Hepatocyte (in vitro differentiated cells): ENCODE measurements around the gene OTOG. TPM values are rescaled to one million over a fixed set of nuclear protein-coding genes. Genes with fewer than 3 reads are reported as not detected.
A peak's percentile ranks its signal among the peaks of the same experiment; 100 is the strongest.

ENCODE experiments used
- DNase-seq: peaks from one replicate; pipeline ENCODE4 v3.0.0-alpha.2; 2016; ENCODE audit warnings: low spot score
- H2AFZ ChIP-seq: fragments of 200-600 bp; sonication (generic); 2 replicates; pipeline ENCODE4 v1.6.0; 2016; ENCODE audit warnings: antibody characterized with exemption, mild to moderate bottlenecking
- H3K27ac ChIP-seq: fragments of 200-600 bp; sonication (generic); 2 replicates; pipeline ENCODE4 v1.5.1; 2016; ENCODE audit warnings: mild to moderate bottlenecking
- H3K27me3 ChIP-seq: fragments of 200-600 bp; sonication (generic); 2 replicates; pipeline ENCODE4 v1.6.1; 2016
- H3K36me3 ChIP-seq: fragments of 200-600 bp; sonication (generic); replicated peaks from 2 replicates; pipeline ENCODE4 v1.5.1; 2016; ENCODE audit warnings: low read depth; ENCODE audit not compliant: insufficient read depth
- H3K4me1 ChIP-seq: fragments of 200-600 bp; sonication (generic); 2 replicates; pipeline ENCODE4 v1.5.1; 2016; ENCODE audit warnings: mild to moderate bottlenecking, moderate library complexity; ENCODE audit not compliant: insufficient read depth
- H3K4me2 ChIP-seq: fragments of 200-600 bp; sonication (generic); 2 replicates; pipeline ENCODE4 v1.6.0; 2016
- H3K4me3 ChIP-seq: fragments of 200-600 bp; sonication (generic); 2 replicates; pipeline ENCODE4 v1.5.1; 2016; ENCODE audit warnings: mild to moderate bottlenecking
- H3K79me2 ChIP-seq: fragments of 200-600 bp; sonication (generic); 2 replicates; pipeline ENCODE4 v1.6.0; 2017; ENCODE audit warnings: mild to moderate bottlenecking
- H3K9me2 ChIP-seq: fragments of 200-600 bp; sonication (generic); replicated peaks from 2 replicates; pipeline ENCODE4 v1.6.0; 2017; ENCODE audit warnings: mild to moderate bottlenecking; ENCODE audit not compliant: insufficient read depth
- H3K9me3 ChIP-seq: fragments of 200-600 bp; sonication (generic); 2 replicates; pipeline ENCODE4 v1.5.1; 2016; ENCODE audit warnings: low read depth, mild to moderate bottlenecking
- H4K20me1 ChIP-seq: fragments of 200-600 bp; sonication (generic); 2 replicates; pipeline ENCODE4 v1.6.0; 2016; ENCODE audit warnings: mild to moderate bottlenecking; ENCODE audit not compliant: insufficient read depth, poor library complexity, severe bottlenecking
- EZH2 ChIP-seq: fragments of 200-600 bp; sonication (generic); IDR thresholded peaks from 2 replicates; pipeline ENCODE4 v1.6.1; 2016; ENCODE audit warnings: antibody characterized with exemption, mild to moderate bottlenecking, borderline replicate concordance
- EZH2phosphoT487 ChIP-seq: fragments of 200-600 bp; sonication (generic); IDR thresholded peaks from one replicate; pipeline ENCODE4 v1.6.1; 2018; ENCODE audit warnings: antibody characterized with exemption, mild to moderate bottlenecking, low read depth, moderate library complexity; ENCODE audit not compliant: unreplicated experiment, severe bottlenecking
- WGBS: methylation state at CpG from one replicate; pipeline ENCODE4 v1.1.6; 2016; ENCODE audit warnings: low lambda C conversion rate; ENCODE audit errors: missing lambda C conversion rate; 5-methylcytosine and 5-hydroxymethylcytosine counted together
- polyA plus RNA-seq: library from polyadenylated mRNA; unstranded; fragments of >200 nt; fragmentation: Nextera tagmentation; extraction: Ambion mirVana; gene quantifications from 2 replicates; pipeline ENCODE4 v1.2.1, GENCODE V29; 2016
- total RNA-seq: library from RNA; depleted of rRNA; stranded (reverse); fragments of >200 nt; gene quantifications from 2 replicates; pipeline ENCODE4 v1.2.3, GENCODE V29; 2014
- TF ChIP-seq, protein P1 (sequence below): fragments of 200-600 bp; sonication (generic); IDR thresholded peaks from 2 replicates; pipeline ENCODE4 v1.5.1; 2016; ENCODE audit warnings: antibody characterized with exemption, mild to moderate bottlenecking; ENCODE audit not compliant: poor library complexity

The OTOG gene
- total and polyA plus RNA-seq, 2 experiments from 2014 or later: 0.27 to 2.0 TPM

DNA sequence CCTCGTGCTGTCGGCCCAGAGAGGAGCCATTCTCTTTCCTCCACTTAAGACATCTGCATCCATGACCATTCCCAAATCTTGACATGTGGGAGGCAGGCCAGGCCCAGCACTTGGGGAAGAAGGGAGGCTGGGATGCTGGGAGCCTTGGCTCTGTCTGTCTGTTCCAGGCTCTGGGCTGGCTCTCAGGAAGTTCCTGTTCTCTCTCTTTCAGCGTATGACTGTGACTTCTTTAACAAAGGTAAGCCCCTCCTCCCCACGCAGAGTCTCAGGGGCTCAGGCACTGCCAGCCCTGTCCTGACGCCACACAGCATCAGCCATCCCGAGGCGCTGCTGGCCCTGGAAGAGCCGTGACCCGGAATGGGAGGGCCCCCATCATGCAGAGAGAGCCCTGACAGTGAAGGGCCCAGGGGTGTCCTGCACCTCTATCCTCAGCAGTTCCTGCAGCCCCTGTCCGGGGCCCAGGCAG, 52.4 kb downstream of the OTOG start:
- DNase-seq: peak; percentile 3
- no peaks in the 10 kb centered on the region for H4K20me1 ChIP-seq
- H2AFZ ChIP-seq: no peak overlapping the region
- TF ChIP-seq EZH2 (no peak), EZH2phosphoT487 (no peak)
- TF ChIP-seq, protein P1, sequence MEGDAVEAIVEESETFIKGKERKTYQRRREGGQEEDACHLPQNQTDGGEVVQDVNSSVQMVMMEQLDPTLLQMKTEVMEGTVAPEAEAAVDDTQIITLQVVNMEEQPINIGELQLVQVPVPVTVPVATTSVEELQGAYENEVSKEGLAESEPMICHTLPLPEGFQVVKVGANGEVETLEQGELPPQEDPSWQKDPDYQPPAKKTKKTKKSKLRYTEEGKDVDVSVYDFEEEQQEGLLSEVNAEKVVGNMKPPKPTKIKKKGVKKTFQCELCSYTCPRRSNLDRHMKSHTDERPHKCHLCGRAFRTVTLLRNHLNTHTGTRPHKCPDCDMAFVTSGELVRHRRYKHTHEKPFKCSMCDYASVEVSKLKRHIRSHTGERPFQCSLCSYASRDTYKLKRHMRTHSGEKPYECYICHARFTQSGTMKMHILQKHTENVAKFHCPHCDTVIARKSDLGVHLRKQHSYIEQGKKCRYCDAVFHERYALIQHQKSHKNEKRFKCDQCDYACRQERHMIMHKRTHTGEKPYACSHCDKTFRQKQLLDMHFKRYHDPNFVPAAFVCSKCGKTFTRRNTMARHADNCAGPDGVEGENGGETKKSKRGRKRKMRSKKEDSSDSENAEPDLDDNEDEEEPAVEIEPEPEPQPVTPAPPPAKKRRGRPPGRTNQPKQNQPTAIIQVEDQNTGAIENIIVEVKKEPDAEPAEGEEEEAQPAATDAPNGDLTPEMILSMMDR: no peak
- H3K9me2 ChIP-seq: no peaks in the 10 kb centered on the region
- H3K79me2 ChIP-seq: no peaks in the 10 kb centered on the region
- WGBS: 78% methylated on average over 10 of the region's 10 CpGs
- no peaks in the 10 kb centered on the region for H3K36me3 ChIP-seq
- H3K4me2 ChIP-seq: no peak overlapping the region
- H3K27ac ChIP-seq: no peak overlapping the region
- H3K4me1 ChIP-seq: no peaks in the 10 kb centered on the region
- H3K27me3 ChIP-seq: peaks cover 4% of the 10 kb centered on the region
- no peak overlapping the region for H3K4me3 ChIP-seq
- no peaks in the 10 kb centered on the region for H3K9me3 ChIP-seq

DNA sequence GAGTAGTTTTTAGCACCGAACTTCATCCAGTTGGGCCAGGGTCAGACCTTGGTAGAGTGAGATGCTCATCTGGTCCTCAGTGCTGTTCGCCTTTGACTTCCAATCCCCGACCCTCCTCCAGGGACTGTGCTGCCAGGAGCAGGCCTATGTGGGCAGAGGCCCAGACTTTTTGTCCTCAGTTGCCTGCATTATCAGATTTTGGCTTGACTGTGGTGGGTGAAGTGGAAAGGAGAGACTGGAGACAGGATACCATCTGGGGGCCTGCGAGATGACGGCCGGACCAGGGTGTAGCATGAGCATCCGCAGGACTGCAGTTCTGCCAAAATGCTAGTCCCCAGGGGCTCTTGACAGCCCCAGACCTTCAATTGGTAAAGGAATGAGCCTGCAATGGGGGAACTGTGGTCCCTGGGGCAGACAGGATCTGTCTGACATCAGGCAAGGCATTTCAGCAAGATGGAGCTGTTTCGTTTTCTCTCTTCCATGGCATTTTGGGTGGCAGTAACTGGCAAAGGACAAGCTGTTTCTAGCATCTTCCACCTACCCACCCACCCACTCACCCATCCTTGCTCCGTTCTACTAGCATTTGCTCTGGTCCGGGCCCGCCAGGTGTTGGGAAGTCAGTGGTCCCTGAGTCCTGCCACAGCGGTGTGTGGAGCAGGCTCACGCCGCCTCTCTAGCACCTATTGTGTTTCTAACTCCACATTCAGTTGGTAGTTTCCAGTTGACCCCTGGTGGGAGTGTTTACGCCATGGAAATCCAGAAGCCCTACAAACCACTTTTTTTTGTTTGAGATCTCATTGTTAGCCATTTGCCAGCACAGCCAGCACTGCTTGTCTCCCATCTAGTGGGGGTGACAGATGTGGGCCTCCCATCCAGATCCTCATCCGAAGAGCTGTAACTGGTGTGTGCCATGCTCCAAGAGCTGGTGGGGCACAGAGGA, 53.5 kb downstream of the OTOG start:
- Histone ChIP-seq H3K27me3 (peaks cover 4% of the 10 kb centered on the region), H3K9me2 (no peaks in the 10 kb centered on the region), H3K4me1 (no peaks in the 10 kb centered on the region), H2AFZ (no peak overlapping the region), H3K4me2 (no peak overlapping the region), H3K79me2 (no peaks in the 10 kb centered on the region), H3K4me3 (no peak overlapping the region), H4K20me1 (no peaks in the 10 kb centered on the region), H3K9me3 (no peaks in the 10 kb centered on the region), H3K27ac (no peak overlapping the region), H3K36me3 (no peaks in the 10 kb centered on the region)
- TF ChIP-seq EZH2 (no peak), EZH2phosphoT487 (no peak)
- TF ChIP-seq, protein P1: no peak
- 80% methylated on average over 16 of the region's 16 CpGs for WGBS
- DNase-seq: no peak

DNA sequence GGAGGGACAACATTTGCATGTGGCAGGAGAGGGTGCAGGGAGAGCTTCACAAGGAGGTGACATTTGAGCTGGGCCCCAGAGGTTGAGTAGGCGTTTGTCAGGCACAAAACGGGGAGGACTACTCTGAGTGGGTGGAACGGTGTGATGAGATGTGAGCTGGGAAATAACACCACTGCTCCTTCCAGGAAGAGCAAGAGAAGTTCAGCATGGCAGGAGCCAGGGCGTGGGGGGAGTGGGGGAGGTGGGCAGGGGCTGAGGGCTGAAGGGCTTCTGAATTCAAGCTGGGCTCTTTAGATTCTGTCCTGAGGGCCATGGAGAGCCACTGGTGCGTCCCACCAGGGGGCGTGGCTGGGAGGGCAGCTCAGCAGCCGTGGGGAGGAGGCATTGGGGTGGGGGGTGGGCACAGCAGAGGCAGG, 54.2 kb downstream of the OTOG start:
- Histone ChIP-seq H3K79me2 (no peaks in the 10 kb centered on the region), H2AFZ (no peak overlapping the region), H3K4me2 (no peak overlapping the region), H4K20me1 (no peaks in the 10 kb centered on the region), H3K27ac (no peak overlapping the region), H3K36me3 (no peaks in the 10 kb centered on the region), H3K9me3 (no peaks in the 10 kb centered on the region), H3K4me1 (no peaks in the 10 kb centered on the region), H3K9me2 (no peaks in the 10 kb centered on the region), H3K4me3 (no peak overlapping the region), H3K27me3 (peaks cover 4% of the 10 kb centered on the region)
- 37% methylated on average over 7 of the region's 7 CpGs for WGBS
- TF ChIP-seq EZH2: no peak
- TF ChIP-seq EZH2phosphoT487: no peak
- TF ChIP-seq, protein P1: no peak
- DNase-seq: no peak
